NCI-H2196 (cell line): ENCODE data around the gene TOP2B.

Experiments
- DNase-seq: peaks from one replicate; lab custom pipeline; 2025; ENCODE audit not compliant: unreplicated experiment; lab: John Stamatoyannopoulos, UW

Gene TOP2B

GRCh38 chr3:25673738-25674298 lies 9.1 kb upstream of the TOP2B start:
- DNase-seq: no peak

DNA sequence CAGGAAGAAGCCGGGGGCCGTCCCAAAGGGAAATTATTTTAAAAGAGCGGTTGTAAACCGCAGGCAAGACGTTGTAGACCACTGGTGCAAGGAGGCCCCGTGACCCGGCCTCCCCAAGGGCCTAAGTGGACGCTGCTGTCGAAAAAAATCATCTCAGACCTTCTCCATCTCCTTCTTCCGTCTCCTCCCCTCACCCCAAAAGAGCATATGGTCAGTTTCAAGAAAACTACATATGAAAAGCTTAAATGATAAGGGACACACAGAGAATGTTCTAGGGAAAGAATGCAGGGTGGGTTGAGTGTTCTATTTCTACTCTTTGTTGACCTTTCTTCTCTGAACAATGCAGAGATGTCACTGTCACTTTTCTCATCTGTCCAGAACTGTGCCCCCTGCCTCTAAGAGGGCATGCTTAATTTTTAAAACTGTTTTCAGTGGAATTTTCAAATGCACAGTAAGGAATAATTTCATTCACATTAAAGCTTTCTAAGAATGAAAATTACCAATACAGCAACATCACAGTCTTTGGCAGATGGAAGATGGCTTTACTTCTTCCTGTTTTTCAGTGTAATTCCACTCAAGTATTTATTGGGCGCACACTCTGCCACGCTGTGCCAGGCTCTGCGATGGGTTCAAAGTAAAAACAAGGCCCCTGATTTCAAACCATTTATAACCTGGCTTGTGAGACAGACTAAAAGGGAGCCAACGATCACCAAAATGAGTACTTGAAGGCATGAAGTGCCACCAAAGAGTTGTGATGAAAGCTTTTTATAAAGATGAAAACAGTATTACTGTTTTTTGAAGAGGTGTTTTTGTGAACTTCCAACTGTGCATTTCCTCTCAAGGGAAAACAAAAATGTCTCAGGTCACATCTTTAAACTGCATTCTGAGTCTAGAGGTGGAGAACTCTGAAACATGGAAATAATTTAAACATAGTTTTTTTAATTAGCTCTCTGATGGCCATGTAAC lies 891 bp upstream of the TOP2B start:
- DNase-seq: no peak

DNA sequence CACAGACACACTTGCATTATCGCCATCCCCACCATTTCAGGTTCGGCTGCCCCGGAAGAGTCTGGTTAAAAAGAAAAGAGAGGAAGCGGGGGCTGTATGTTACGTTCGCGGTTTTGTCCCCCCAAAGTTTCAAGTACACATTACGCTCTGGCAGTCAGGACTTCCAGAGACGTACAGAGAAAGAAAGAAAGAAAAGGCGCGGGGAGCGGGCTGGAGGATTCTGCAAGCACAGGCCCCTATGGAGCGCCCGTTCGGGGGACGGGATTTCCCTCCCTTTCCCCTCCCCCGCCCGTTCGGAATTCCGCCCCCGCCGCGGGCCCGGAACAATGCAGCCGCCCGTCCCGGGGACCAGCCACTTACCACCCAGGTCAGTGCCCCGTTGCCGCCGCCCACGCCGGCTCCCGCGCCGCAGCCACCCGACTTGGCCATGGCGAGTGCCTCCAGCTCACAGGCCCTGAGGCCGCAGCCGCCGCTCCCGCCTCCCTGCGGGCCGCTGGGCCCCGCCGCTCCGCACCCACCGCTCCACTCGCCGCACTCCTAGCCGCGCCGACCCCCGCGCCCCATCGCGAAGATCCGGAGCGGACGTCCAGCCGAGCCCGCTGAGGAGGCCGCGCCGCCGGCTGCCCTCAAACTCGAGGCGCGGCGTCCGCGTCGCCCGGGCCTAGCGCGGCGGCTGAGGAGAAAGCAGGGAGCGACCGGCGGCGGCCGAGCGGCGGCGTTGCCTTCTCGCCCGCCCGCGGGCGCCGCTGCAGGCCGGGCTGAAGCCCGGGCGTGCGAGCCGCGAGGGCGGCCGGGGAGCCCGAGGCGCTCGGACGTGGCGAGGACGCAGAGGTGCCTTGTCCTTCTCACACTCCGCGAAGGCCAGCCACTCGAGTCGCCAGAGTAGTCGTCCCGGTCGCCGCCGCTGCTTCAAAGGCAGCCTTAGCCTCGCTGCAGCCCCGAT lies 567 bp downstream of the TOP2B start:
- DNase-seq: no peak

GRCh38 chr3:25663347-25663868 lies 1.3 kb downstream of the TOP2B start:
- DNase-seq: no peak

- no peak for DNase-seq
Observed at GRCh38 chr3:25662736-25663320, 1.9 kb downstream of the TOP2B start.

- peak; percentile 3 for DNase-seq
Observed at GRCh38 chr3:25661694-25662437, 2.8 kb downstream of the TOP2B start.

- DNase-seq: no peak
Observed at GRCh38 chr3:25658836-25659235, 5.9 kb downstream of the TOP2B start.

- DNase-seq: no peak
Observed at GRCh38 chr3:25657293-25657692, 7.4 kb downstream of the TOP2B start.

GRCh38 chr3:25655659-25656058 lies 9.0 kb downstream of the TOP2B start:
- DNase-seq: no peak

GRCh38 chr3:25654576-25654975 lies 10.1 kb downstream of the TOP2B start:
- DNase-seq: no peak

GRCh38 chr3:25653322-25653721 lies 11.4 kb downstream of the TOP2B start:
- DNase-seq: no peak

GRCh38 chr3:25652921-25653320 lies 11.8 kb downstream of the TOP2B start:
- no peak for DNase-seq

GRCh38 chr3:25648925-25649830 lies 15.5 kb downstream of the TOP2B start:
- DNase-seq: no peak

- peak; percentile 64 for DNase-seq
Observed at GRCh38 chr3:25648107-25648535, 16.6 kb downstream of the TOP2B start.

DNA sequence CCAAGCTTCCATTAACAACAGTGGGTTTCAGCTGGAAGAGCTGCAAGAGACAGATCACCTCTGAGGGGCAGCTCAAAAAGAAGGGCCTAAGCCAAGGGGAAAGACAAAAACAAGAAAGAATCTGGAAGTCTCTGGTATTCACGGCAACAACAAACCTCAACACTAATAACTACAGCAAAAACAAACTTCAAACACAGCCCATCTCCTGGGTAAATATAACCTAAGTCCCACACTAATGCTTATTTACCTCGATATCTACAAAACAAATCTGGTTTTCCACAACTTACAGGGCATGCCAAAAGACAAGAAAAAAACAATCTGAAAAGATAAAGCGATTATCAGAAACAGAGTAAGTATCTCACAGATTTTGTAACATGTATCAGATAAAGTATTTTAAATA lies 29.7 kb downstream of the TOP2B start:
- no peak for DNase-seq

GRCh38 chr3:25633919-25634318 lies 30.8 kb downstream of the TOP2B start:
- DNase-seq: no peak

- no peak for DNase-seq
Observed at GRCh38 chr3:25631989-25632388, 32.7 kb downstream of the TOP2B start.

GRCh38 chr3:25621087-25621486 lies 43.6 kb downstream of the TOP2B start:
- no peak for DNase-seq

DNA sequence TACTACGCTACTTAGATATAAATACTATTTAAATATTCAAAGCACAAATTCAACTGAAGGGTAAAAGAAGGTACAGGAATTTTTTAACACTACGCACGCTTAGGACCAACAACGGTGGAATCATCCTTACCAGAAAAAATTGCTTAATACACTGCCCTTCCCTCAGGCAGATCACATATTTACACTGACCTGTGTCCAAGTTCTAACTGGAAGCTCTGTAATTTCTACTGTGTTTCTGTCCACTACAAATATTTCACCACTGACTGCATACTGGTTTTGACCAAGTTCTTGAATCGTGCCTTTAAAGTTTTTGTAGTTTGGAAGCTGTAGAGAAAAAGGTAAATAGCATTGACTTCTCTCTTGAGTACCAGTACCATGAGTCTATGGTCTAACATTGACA lies 44.2 kb downstream of the TOP2B start:
- DNase-seq: no peak
